Mucosa of descending colon (tissue), 3 donors: Measurements from ENCODE around the gene HS3ST3A1. TPM values are rescaled to one million over a fixed set of nuclear protein-coding genes. Genes with fewer than 3 reads are reported as not detected.

Source experiments
- ATAC-seq: fragments of 200-7000 bp; cut with Tn5 transposase; one replicate; pipeline ENCODE4 v1.9.1; 2020; ENCODE audit warnings: mild to moderate bottlenecking, moderate library complexity
- DNase-seq, 3 donors: peaks; one replicate each; pipeline ENCODE4 v3.0.0-alpha.2; 2020
- H3K36me3 ChIP-seq: fragments of 200-600 bp; one replicate; pipeline ENCODE4 v1.8.0; 2021; ENCODE audit warnings: low read depth, mild to moderate bottlenecking
- H3K4me1 ChIP-seq: fragments of 200-600 bp; one replicate; pipeline ENCODE4 v1.8.0; 2021; ENCODE audit warnings: low read depth, mild to moderate bottlenecking
- H3K4me3 ChIP-seq: fragments of 200-600 bp; one replicate; pipeline ENCODE4 v1.8.0; 2021; ENCODE audit warnings: mild to moderate bottlenecking
- H3K9me3 ChIP-seq: fragments of 200-600 bp; one replicate; pipeline ENCODE4 v1.8.0; 2021; ENCODE audit warnings: mild to moderate bottlenecking
- CTCF ChIP-seq: fragments of 200-600 bp; IDR thresholded peaks from one replicate; pipeline ENCODE4 v1.8.0; 2022; ENCODE audit warnings: antibody characterized with exemption, mild to moderate bottlenecking
- intact Hi-C, 2 donors: fragments of 100-400 bp; cut with DNase I in 1 of 2; cut with micrococcal nuclease in 1 of 2; formaldehyde crosslinking; loops; one replicate each; pipeline versions ENCODE4 v1.11.0 to v1.11.1; 2022; cut with DNase I, micrococcal nuclease
- long read RNA-seq, 2 donors: library from polyadenylated mRNA; unstranded; transcript quantifications; one replicate each; pipeline ENCODE4 v2.0.0, GENCODE V29; 2019 to 2021
- total RNA-seq, 3 donors: library from RNA; stranded (reverse); fragmentation: NEBNext Ultra II Directional in 2 of 3; extraction: Animal tissue kit (Norgen Biotek cat#: 25700) in 2 of 3; gene quantifications; one replicate each; pipeline versions ENCODE4 v1.2.1 to v1.2.4, GENCODE V29; 2021 to 2023
- donor health status: DM: no; HTN: no; CAD: no; lungs with moderate emphysema.
- donor health status: DM: no; HTN: no; CAD: no.
- donor health status: DM: no; HTN: yes; CAD: no.

The HS3ST3A1 gene
- 1 to 10 TPM in 1 of 3 donors, under 1 TPM in 1, not detected in 1; 0.65 to 1.2 TPM for total RNA-seq
- long read RNA-seq, donor 1, transcript HS3ST3A1-201 (2 exons, 2,527 nt) = major isoform, 9 of 12 reads
- long read RNA-seq, donor 1, partial matches to known transcripts = 0 of 12 reads
- long read RNA-seq, donor 1, other reads (novel, unspliced or antisense) = 3 of 12 reads
- long read RNA-seq, donor 2 = 0 reads

- ATAC-seq (peak; percentile 64), DNase-seq (peak; percentile 8 to 50 (median 36))
- no peaks in the 10 kb centered on the region for H3K9me3 ChIP-seq
- no peaks in the 10 kb centered on the region for H3K36me3 ChIP-seq
- H3K4me1 ChIP-seq = peaks cover 3% of the 10 kb centered on the region
- intact Hi-C loops = no loop called here
- TF ChIP-seq CTCF = no peak
- H3K4me3 ChIP-seq = no peak within 1 kb of the TSS
Measured at GRCh38 chr17:13601776-13602551, at the start of gene HS3ST3A1. HS3ST3A1 (minus strand) TSS chr17:13601929; CDS start chr17:13601129, 800 bp downstream.

- ATAC-seq (no peak), DNase-seq (peak in 1 of 3 donors; percentile 5)
- H3K36me3 ChIP-seq = no peaks in the 10 kb centered on the region
Measured at GRCh38 chr17:13650096-13650675, 48.5 kb upstream of the HS3ST3A1 start.

GRCh38 chr17:13647543-13648021, 45.9 kb upstream of the HS3ST3A1 start:
- TF ChIP-seq CTCF = no peak
- Histone ChIP-seq H3K4me1 (no peaks in the 10 kb centered on the region), H3K36me3 (no peaks in the 10 kb centered on the region), H3K9me3 (no peaks in the 10 kb centered on the region), H3K4me3 (no peak overlapping the region)
- intact Hi-C loops = loop anchor here in 1 of 2 donors (10.0 kb wide), 1 partner anchor 57 kb away; no protein-coding TSS in a partner anchor
- DNase-seq (peak in 1 of 3 donors; percentile 5), ATAC-seq (no peak)

More at GRCh38 chr17:13650096-13650675, 48.5 kb upstream of the HS3ST3A1 start:
- Histone ChIP-seq H3K9me3 (no peaks in the 10 kb centered on the region), H3K4me3 (no peak overlapping the region), H3K4me1 (no peaks in the 10 kb centered on the region)
- no peak for TF ChIP-seq CTCF
- intact Hi-C loops = no loop called here

- no peaks in the 10 kb centered on the region for H3K9me3 ChIP-seq
- intact Hi-C loops = loop anchor here in 1 of 2 donors (10.0 kb wide), 1 partner anchor 58 kb away; no protein-coding TSS in a partner anchor
- TF ChIP-seq CTCF = no peak
- ATAC-seq (no peak), DNase-seq (no peak)
- no peaks in the 10 kb centered on the region for H3K4me1 ChIP-seq
- no peak overlapping the region for H3K4me3 ChIP-seq
- no peaks in the 10 kb centered on the region for H3K36me3 ChIP-seq
Measured at GRCh38 chr17:13646969-13647542, 45.3 kb upstream of the HS3ST3A1 start.

GRCh38 chr17:13646411-13646810, 44.7 kb upstream of the HS3ST3A1 start:
- Histone ChIP-seq H3K9me3 (no peaks in the 10 kb centered on the region), H3K36me3 (no peaks in the 10 kb centered on the region), H3K4me3 (no peak overlapping the region), H3K4me1 (no peaks in the 10 kb centered on the region)
- no peak for TF ChIP-seq CTCF
- no peak for ATAC-seq
- intact Hi-C loops = loop anchor here in 1 of 2 donors (10.0 kb wide), 1 partner anchor 58 kb away; no protein-coding TSS in a partner anchor
- no peak for DNase-seq
